Chondrocyte (in vitro differentiated cells): ENCODE measurements around the gene CLEC2L. TPM values are rescaled to one million over a fixed set of nuclear protein-coding genes. Genes with fewer than 3 reads are reported as not detected.

Experiments
- DNase-seq: peaks from one replicate; pipeline ENCODE4 v3.0.0; 2021; ENCODE audit warnings: mixed read lengths, low spot score
- H3K27ac Mint-ChIP-seq: one replicate; pipeline ENCODE4 v1.8.0; 2021; ENCODE audit warnings: mild to moderate bottlenecking, moderate library complexity, mixed read lengths; ENCODE audit not compliant: unreplicated experiment
- H3K27me3 Mint-ChIP-seq: 2 replicates; pipeline ENCODE4 v1.8.0; 2021; ENCODE audit warnings: low read depth, mixed read lengths
- H3K36me3 Mint-ChIP-seq: 2 replicates; pipeline ENCODE4 v1.8.0; 2021; ENCODE audit warnings: low read depth, mixed read lengths
- H3K4me1 Mint-ChIP-seq: 2 replicates; pipeline ENCODE4 v1.8.0; 2021; ENCODE audit warnings: low read depth, mild to moderate bottlenecking, mixed read lengths
- H3K4me3 Mint-ChIP-seq: one replicate; pipeline ENCODE4 v1.8.0; 2021; ENCODE audit warnings: mild to moderate bottlenecking, moderate library complexity, mixed read lengths; ENCODE audit not compliant: unreplicated experiment
- H3K9me3 Mint-ChIP-seq: 2 replicates; pipeline ENCODE4 v1.8.0; 2021; ENCODE audit warnings: low read depth, mixed read lengths
- CTCF ChIP-seq: fragments of 200-600 bp; sonication (generic); IDR thresholded peaks from 2 replicates; pipeline ENCODE4 v1.5.0; 2021; ENCODE audit warnings: antibody characterized with exemption, mild to moderate bottlenecking, moderate library complexity
- total RNA-seq: library from RNA; stranded (reverse); gene quantifications from 3 replicates; pipeline ENCODE4 v1.2.1, GENCODE V29; 2021

Gene CLEC2L
- total RNA-seq, 1 donor from 2014 or later = not detected

DNA sequence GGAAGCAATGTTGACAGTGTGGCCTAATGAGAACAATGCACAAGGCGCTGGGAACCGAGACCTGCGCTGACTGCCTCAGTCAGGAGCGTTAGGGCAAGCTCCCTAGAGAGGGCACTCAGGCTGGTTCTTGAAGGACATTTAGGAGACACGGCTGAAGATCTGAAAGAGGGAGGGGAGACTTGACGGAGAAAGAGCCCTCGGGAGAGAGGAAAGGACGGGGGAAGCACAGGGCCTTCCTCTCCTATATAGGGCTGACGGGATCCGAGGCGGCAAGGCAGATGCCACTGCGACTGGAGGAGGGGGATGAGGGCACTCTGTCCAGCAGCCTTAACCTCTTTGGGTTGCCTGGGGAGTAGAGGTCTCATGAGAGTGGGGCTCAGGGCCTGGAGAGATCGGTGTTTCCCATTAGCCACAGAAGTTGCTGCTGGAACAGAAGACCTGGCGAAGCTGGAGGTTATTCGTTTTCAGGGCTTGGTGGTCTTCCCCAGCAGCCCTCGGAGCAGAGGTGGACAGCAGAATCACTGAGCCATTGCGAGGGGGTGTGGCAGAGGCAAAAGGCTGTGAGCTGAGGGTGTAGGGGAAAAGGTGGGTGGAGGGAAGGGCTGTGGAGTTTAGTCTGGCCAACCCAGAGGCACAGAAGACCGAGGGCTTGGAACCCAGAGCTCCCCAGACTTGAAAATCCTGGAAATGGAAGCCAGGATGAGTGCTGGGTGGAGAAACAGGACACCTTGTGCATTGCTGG lies 36.0 kb downstream of the CLEC2L start:
- Mint-ChIP-seq H3K4me3 (no peak overlapping the region), H3K4me1 (no peaks in the 10 kb centered on the region), H3K27me3 (no peaks in the 10 kb centered on the region), H3K9me3 (peaks cover 4% of the 10 kb centered on the region), H3K36me3 (peaks cover 13% of the 10 kb centered on the region), H3K27ac (no peak overlapping the region)
- no peak for TF ChIP-seq CTCF
- no peak for DNase-seq

GRCh38 chr7:139560199-139560598 lies 36.7 kb downstream of the CLEC2L start:
- H3K36me3 Mint-ChIP-seq = peaks cover 13% of the 10 kb centered on the region
- H3K9me3 Mint-ChIP-seq = peaks cover 4% of the 10 kb centered on the region
- H3K27ac Mint-ChIP-seq = no peak overlapping the region
- DNase-seq = no peak
- no peak for TF ChIP-seq CTCF
- no peak overlapping the region for H3K4me3 Mint-ChIP-seq
- no peaks in the 10 kb centered on the region for H3K27me3 Mint-ChIP-seq
- H3K4me1 Mint-ChIP-seq = no peaks in the 10 kb centered on the region

- no peak for TF ChIP-seq CTCF
- DNase-seq = no peak
- Mint-ChIP-seq H3K27ac (no peak overlapping the region), H3K27me3 (no peaks in the 10 kb centered on the region), H3K9me3 (peaks cover 4% of the 10 kb centered on the region), H3K36me3 (peaks cover 13% of the 10 kb centered on the region), H3K4me1 (no peaks in the 10 kb centered on the region), H3K4me3 (no peak overlapping the region)
Measured at GRCh38 chr7:139560678-139561077, 37.2 kb downstream of the CLEC2L start.

DNA sequence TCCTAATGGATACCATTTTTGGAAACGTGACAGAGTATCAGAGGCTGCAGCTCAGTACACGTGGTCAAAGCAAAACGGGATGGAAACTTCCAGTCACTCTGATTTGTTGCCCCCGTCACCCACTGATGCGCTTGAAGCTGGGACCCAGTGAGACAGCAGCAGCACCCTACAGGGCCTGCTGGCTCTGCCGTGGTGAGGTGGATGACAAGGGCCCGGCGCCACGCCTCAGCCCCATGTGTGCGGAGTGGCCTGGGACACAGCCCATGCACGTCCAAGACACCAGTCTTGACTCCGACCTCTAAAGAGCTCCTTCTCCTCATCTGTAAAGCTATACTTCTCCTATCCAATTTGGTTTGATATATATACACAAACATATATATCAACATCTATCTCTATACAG lies 39.0 kb downstream of the CLEC2L start:
- no peak overlapping the region for H3K27ac Mint-ChIP-seq
- no peak for TF ChIP-seq CTCF
- H3K4me3 Mint-ChIP-seq = no peak overlapping the region

GRCh38 chr7:139562961-139563565 lies 39.6 kb downstream of the CLEC2L start:
- no peak for TF ChIP-seq CTCF
- H3K27me3 Mint-ChIP-seq = no peaks in the 10 kb centered on the region
- peaks cover 24% of the 10 kb centered on the region for H3K36me3 Mint-ChIP-seq
- H3K27ac Mint-ChIP-seq = no peak overlapping the region
- no peaks in the 10 kb centered on the region for H3K4me1 Mint-ChIP-seq
- no peak overlapping the region for H3K4me3 Mint-ChIP-seq
- no peak for DNase-seq
- H3K9me3 Mint-ChIP-seq = peaks cover 4% of the 10 kb centered on the region

More for the DNA sequence above, 39.0 kb downstream of the CLEC2L start:
- Mint-ChIP-seq H3K27me3 (no peaks in the 10 kb centered on the region), H3K36me3 (peaks cover 19% of the 10 kb centered on the region), H3K9me3 (peaks cover 4% of the 10 kb centered on the region), H3K4me1 (no peaks in the 10 kb centered on the region)
- no peak for DNase-seq
